HG02852 (cell line): ENCODE measurements around the gene DPEP2NB.
"Not testable (repeated sequence)": the region's sequence is repeated elsewhere in the genome, so short reads cannot be mapped to it uniquely, and the experiment has no call there.

Experiments used
- ATAC-seq: cut with Tn5 transposase; IDR thresholded peaks from one replicate; pipeline ENCODE4 v1.9.1; 2021; ENCODE audit warnings: mild to moderate bottlenecking, moderate library complexity; ENCODE audit not compliant: unreplicated experiment

DPEP2NB gene, protein sequence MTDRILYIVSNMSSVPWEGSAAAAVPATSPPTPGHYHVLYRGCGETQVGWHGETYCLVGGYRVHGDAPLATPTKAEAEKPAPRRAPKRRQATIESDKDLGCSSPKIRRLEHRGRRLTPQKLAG

DNA sequence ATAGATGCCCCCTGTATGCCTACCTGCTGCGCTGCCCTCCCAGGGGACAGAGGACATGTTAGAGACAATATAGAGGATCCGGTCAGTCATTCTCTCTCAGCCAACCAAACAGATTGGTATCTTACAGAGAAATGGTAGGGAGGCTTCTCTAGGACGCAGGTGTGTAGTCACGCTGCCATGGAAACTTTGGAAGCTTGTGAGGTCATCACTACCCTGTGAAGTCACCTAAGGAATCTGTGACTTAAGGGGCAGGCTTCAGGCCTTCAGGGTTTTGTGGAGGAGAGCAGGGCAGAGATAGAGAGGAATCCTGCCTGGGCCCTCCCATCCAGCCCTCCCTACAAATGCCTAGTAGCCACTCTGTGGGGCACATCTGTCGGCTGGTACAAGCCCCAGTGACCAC lies at the start of gene DPEP2NB:
TSS of gene DPEP2NB (minus strand) at position 231 of the 400 bp plus-strand sequence. CDS start at position 90, 141 bp downstream.
- ATAC-seq, result no peak

DNA sequence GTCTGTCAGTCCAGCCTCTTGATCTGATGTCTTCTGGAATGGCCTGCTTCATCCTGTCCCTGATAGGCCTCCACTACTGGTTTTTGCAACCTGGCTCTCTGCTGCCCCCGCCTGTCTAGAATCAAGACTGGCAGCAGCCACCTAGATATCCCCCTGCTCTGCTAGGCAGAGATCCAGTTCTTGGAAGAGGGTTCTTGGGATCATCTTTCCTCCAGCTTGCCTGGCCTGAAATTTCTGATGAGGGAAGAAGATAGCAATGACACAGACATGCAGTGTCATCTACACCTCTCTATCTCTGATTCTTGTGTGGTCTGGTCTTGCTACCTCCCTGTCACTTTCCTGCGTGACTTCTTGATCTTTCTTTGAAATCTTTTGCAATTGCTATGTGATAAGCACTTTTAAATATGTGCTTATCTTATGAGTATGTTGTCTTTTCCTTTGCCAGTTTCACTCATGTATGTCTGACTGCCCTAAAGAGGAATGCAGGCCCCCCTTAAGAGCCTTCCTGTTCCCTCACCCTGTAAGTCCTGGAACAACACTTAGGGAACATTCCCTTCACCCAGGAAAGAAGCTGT lies 49.2 kb upstream of the DPEP2NB start:
- no peak for ATAC-seq

DNA sequence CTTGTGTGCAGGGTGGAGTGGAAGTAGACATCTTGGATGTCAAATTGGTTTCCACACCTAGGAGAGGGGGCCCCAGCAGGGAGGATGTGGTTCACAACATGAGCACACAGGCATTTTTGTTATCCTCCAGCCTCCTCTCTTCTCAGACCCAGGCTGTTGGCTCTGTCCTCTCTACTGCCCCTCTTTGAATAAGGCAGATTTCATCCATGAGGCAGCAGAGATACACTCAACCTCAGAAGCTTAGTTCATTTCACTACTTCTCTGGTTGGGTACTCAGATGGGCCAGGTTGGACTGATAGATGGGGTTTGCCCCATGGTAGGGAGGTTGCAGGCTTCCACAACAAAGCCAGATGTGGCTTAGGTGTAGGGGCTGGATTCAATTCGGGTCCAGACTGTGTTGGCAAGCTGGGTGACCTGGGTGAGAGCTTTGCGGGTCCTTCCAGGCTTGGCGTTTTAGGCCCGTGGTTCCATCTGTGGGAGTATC lies 47.2 kb upstream of the DPEP2NB start:
- ATAC-seq, result no peak

- ATAC-seq, result no peak
Measured at GRCh38 chr16:68061396-68061795, 45.7 kb upstream of the DPEP2NB start.

DNA sequence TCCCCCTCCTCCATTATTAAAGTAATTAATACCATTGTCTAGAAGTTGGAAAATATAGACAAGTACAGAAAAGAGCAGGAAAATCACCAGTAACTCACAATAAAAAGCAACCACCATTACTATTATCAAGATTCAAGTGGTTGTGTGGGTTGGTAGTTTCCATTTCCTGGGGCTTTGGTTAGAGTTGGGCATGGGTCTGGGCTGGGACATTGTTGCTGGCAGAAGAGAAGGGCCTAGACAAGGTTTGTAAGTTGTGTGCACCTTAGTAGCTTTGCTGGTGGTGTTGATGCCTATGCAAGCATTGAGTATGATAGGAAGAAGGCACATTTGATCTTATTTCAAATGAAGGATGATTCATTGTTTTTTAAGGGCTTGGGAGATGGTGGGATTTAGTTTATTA lies 44.1 kb upstream of the DPEP2NB start:
- no peak for ATAC-seq

GRCh38 chr16:68055395-68055794 lies 39.7 kb upstream of the DPEP2NB start:
- no peak for ATAC-seq

DNA sequence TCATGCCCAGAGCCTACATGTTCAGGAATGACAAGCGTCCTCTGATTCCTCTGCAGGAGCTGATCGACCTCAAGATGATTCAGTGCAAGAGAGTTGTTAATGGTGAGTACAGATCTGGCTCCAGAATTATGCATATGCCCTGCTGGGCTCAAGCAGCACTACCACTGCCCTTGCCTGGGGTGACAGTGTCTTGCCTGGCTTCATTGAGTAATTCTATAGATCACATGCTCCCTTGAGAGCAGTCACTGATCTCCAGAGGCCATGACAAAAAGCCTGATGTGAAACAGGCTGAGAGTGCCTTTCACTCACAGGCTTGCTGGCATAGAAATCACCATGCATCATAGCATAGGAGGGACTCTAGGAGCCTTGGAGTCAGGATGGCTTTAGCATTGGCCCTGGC lies 33.7 kb upstream of the DPEP2NB start:
- ATAC-seq, result no peak

DNA sequence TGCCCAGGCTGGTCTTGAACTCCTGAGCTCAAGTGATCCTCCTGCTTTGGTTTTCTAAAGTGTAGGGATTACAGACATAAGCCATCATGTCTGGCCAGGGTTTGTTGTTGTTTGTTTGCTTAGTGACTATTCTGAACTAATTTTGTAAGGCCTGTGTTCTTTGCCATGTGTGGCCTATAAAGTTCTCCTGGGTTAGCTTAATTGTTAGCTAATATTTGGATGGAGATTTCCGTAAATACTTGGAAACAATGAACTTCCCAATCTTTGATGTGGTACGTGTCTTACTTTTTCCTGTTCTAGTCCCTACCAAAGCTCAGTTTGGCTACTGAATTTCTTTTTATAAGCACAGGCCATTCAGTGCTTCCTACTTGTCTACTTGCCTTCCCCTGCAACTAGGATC lies 32.3 kb upstream of the DPEP2NB start:
- ATAC-seq, result no peak

GRCh38 chr16:68046106-68046505 lies 30.4 kb upstream of the DPEP2NB start:
- no peak for ATAC-seq

DNA sequence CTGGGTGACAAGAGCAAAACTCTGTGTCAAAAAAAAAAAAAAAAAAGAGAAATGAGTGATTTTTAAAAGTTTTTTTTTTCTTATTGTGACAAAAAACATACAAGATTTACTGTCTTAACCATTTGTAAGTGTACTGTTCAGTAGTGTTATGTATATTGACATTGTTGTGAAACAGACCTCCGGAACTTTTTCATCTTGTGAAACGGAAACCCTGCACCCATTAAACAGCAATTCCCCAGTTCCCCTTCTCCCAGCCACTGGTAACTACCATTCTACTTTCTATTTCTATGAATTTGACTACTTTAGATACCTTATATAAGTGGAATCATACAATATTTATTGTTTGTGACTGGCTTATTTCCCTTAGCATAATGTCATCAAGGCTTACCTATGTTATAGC lies 26.1 kb upstream of the DPEP2NB start:
- no peak for ATAC-seq

DNA sequence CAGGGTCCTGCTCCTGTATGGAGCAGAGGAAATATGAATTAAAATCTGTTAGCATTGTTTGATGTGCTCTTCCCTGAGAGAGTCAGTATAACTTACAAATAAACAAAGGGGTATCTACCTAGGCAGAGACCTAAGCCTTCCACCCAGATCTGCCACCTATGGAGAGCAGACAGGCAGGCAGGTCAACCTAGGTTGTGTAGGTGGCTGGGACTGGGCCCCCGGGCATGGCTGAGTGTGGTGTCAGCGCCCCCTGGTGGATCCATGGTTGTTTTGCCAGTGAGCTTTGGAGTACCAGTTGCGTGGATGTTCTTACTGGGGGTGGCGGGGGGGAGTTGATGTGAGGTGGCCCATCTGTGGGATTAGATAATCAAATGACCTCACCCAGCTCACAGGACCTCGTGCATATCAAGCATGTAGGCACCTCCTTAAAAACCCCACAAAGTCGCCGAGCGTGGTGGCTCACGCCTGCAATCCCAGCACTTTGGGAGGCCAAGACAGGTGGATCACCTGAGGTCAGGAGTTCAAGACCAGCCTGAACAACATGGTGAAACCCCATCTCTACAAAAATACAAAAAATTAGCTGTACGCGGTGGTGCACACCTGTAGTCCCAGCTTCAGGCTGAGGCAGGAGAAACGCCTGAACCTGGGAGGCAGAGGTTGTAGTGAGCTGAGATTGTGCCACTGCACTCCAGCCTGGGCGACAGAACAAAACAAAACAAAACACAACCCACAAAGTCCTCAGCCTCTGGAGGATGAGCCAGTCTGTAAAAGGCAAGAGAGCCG lies 25.0 kb upstream of the DPEP2NB start:
- peak; percentile 75 for ATAC-seq

DNA sequence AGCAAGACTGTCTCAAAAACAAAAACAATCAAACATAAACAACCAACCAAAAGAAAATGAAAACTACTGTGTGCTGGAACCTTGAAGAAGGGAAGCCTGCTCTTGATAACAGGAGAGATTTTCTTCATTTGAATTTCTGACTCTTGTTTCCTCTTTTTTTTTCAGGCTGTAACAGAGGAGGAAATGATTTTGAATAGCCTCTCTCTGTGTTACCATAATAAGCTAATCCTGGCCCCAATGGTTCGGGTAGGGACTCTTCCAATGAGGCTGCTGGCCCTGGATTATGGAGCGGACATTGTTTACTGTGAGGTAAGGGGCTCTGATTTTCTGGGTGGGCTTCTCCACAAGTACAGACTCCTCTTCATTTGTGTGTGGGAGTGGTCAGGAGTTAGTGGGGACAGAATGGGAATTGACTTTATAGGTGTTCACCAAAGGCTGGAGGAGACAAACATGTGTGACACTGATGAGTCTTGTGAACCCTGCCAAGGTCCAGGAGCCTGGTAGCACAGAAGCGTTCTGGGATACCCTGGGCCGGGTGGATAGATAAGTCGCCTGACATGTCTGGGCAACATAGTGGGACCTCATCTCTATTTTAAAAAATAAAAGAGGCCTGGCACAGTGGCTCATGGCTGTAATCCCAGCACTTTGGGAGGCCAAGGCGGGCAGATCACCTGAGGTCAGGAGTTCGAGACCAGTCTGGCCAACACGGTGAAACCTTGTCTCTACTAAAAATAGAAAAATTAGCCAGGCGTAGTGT lies 22.3 kb upstream of the DPEP2NB start:
- peak; percentile 48 for ATAC-seq

DNA sequence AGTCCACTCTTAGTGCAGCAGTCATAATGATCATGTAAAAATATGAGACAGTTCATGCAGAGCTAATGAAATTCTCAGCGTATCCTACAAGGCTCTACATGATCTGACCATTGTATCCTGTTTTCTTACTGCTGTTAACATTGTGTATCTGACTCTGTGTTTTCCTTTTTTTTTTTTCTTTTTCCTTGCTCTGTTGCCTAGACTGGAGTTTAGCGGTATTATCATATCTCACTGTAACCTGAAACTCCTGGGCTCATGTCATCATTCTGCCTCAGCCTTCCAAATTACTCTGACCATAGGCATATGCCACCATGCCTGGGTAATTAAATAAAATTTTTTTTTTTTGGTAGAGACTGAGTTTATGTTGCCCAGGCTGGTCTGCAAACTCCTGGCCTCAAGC lies 19.5 kb upstream of the DPEP2NB start:
- no peak for ATAC-seq

GRCh38 chr16:68033101-68033500 lies 17.4 kb upstream of the DPEP2NB start:
- no peak for ATAC-seq

- ATAC-seq, result no peak
Measured at GRCh38 chr16:68031951-68032350, 16.2 kb upstream of the DPEP2NB start.

DNA sequence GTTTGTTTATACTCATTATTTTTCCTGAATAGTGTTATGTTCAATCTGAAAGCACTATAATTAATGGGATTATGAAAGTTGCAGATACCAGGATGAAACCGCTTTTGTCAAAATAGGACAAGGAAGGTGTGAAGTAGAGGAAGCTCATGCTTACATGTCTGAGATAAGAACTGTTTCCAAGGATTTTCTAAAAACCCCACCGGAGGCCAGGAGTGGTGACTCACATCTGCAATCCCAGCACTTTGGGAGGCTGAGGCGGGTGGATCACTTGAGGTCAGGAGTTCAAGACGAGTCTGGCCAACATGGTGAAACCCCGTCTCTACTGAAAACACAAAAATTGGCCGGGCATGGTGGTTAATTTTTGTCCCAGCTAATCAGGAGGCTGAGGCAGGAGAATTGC lies 14.4 kb upstream of the DPEP2NB start:
- ATAC-seq, result not testable (repeated sequence)

DNA sequence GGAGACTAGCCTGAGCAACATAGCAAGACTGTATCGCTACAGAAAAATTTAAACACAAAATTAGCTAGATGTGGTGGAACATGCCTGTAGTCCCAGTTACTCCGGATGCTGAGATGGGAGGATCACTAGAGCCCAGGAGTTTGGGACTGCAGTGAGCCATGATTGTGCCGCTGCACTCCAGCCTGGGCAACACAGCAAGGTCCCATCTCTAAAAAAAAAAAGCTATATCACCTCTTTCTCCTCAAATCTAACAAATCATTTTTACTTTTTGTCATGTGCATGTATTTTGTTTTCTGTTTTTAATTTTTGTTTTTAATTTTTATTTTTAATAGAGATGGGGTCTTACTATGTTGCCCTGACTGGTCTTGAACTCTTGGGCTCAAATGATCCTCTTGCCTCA lies 13.3 kb upstream of the DPEP2NB start:
- no peak for ATAC-seq

DNA sequence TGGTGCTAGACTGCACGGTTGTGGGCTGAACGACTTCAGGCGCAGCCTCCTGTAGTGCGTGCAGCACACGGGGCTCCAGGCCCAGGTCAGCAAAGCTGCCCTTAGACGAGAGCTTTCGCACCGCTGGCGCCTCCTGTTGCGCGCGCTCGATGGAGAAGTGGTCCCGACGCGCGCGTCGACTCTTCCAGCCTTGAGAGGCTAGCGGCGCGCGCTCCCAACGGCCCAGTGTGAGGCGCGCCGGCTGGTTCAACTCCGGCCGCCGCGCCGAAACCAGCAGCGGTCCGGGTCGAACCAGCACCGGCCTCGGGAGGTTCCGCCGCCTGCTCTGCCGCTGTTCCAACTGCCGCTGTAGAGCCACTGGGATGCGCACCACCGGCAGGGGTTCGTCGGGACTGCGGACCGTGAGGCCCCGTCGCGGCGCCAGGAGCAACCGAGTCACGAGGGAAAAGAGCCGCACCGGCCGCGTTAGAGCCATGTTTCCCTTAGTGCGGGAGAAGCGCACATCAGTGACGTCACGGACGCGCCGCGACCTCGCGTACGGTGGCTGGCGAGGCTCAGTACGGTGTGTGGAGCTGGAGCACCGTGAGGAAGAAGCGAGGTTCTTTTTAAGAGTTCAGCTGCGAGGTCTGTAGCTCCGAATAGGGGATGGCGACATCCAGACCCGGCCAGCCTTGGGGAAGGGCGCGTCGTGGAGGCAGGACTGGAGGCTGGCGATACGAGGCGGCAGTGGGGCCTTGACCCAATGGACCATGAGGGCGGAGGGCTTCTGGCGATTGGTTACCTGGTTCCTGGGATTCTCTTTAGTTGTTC lies 7.2 kb upstream of the DPEP2NB start, which contains the start of the genes DDX28 and DUS2:
TSS of gene DDX28 (minus strand) at position 505 of the 810 bp plus-strand sequence. CDS start at position 475, 30 bp downstream.
TSS of gene DUS2 (plus strand) at position 557 of the 810 bp plus-strand sequence. CDS start 14,740 bp downstream, outside the sequence.
- no peak for ATAC-seq

- no peak for ATAC-seq
Measured at GRCh38 chr16:68022278-68022727, 6.6 kb upstream of the DPEP2NB start.

- ATAC-seq, result no peak
Measured at GRCh38 chr16:68021490-68021889, 5.8 kb upstream of the DPEP2NB start.
